SK-N-SH (cell line): Measurements from ENCODE around the gene SLFNL1.

Experiments used
- CTCF ChIP-seq: fragments of 200-600 bp; sonication (generic); IDR thresholded peaks from 2 replicates; pipeline ENCODE4 v1.6.1; 2017; ENCODE audit warnings: antibody characterized with exemption, mild to moderate bottlenecking, moderate library complexity
- EP300 ChIP-seq, 2 experiments: IDR thresholded peaks; 2 replicates each; pipeline versions ENCODE4 v1.4.0 to v1.6.1; 2012; ENCODE audit warnings: borderline replicate concordance in 1 of 2, low read depth in 1 of 2, low read length in 1 of 2
- JUND ChIP-seq: IDR thresholded peaks from 2 replicates; pipeline ENCODE4 v1.4.0; 2012
- MAX ChIP-seq: IDR thresholded peaks from 2 replicates; pipeline ENCODE4 v1.4.0; 2012; ENCODE audit warnings: low read depth
- RCOR1 ChIP-seq: fragments of 150-350 bp; IDR thresholded peaks from 2 replicates; pipeline ENCODE4 v1.6.1; 2017; ENCODE audit warnings: antibody characterized with exemption, low read length
- REST ChIP-seq: IDR thresholded peaks from 2 replicates; pipeline ENCODE4 v1.6.1; 2012; ENCODE audit warnings: mild to moderate bottlenecking, low read depth, low read length, moderate library complexity
- SIN3A ChIP-seq: IDR thresholded peaks from 2 replicates; pipeline ENCODE4 v1.6.1; 2012; ENCODE audit warnings: low read depth, mild to moderate bottlenecking, low read length, moderate library complexity, borderline replicate concordance
- SMC3 ChIP-seq: IDR thresholded peaks from 2 replicates; pipeline ENCODE4 v1.6.1; 2012; ENCODE audit warnings: low read depth, low read length, improper control_type of control experiment

- TF ChIP-seq REST (no peak), CTCF (no peak), RCOR1 (no peak), SMC3 (no peak), SIN3A (no peak), MAX (no peak), EP300 (IDR thresholded peaks at IDR 0.05; ENCODE audit: borderline replicate concordance in 1 of 2, low read depth in 1 of 2, low read length in 1 of 2) (0 out of 4 replicates have a peak, but pooled peaks of 1 of the 2 experiments have one; percentile 47), JUND (no peak)
Observed at GRCh38 chr1:40983286-40983685, 38.2 kb downstream of the SLFNL1 start.
